ENCODE results near the gene SIX1. TPM values are rescaled to one million over a fixed set of nuclear protein-coding genes. Genes with fewer than 3 reads are reported as not detected.

The SIX1 gene
- total and polyA plus RNA-seq, 7 experiments from 2014 or later, result 0.70 TPM; not detected in 6

DNA sequence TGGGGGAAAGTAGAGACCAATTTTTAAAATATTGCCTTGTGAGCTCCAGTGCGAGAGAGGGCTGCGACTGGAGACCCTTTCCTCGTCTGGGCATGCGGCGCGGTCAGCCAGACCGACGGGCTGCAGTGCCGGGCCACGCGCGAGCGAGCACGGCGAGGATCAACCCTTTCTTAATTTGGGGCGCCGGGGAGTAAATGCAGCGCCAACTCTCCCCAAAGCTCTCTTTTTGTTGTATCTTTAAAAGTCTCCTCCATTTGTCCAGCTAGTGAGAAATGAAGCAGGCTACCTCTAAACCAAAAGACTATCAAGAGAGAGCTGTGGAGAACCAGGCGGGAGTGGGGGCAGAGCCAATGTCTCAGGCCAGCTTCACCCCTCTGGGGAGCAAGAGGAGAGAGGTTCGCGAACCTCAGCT, 1.4 kb downstream of the SIX1 start:
- Mint-ChIP-seq H3K4me1 (peaks cover 18 to 63% (median 51%) of the 10 kb centered on the region in 7 donors), H3K36me3 (peaks cover 0 to 3% (median 0%) of the 10 kb centered on the region in 5 donors), H3K9me3 (peaks cover 0 to 4% (median 0%) of the 10 kb centered on the region in 11 donors), H3K4me3 (peak overlapping the region; percentile 57 to 72 (median 66)), H3K27me3 (peaks cover 83 to 94% (median 86%) of the 10 kb centered on the region in 5 donors), H3K27ac (peak overlapping the region in 1 of 9 donors; percentile 21)
- DNase-seq (no peak), ATAC-seq (no peak)
- Histone ChIP-seq H3K9me3 (ENCODE audit: control insufficient read depth in 2 of 3, low read length in 3 of 3) (no peaks in the 10 kb centered on the region), H3K4me3 (ENCODE audit: low read length) (no peak overlapping the region), H3K36me3 (ENCODE audit: control insufficient read depth in 2 of 3, insufficient read depth in 3 of 3, low read length in 3 of 3) (no peaks in the 10 kb centered on the region), H3K27me3 (ENCODE audit: control insufficient read depth in 2 of 2, insufficient read depth in 2 of 2, low read length in 2 of 2) (peaks cover 3 to 37% of the 10 kb centered on the region in 2 donors), H3K4me1 (ENCODE audit: control insufficient read depth in 2 of 2, insufficient read depth in 2 of 2, low read length in 2 of 2) (peaks cover 3 to 23% of the 10 kb centered on the region in 2 donors), H3K27ac (ENCODE audit: low read depth, low read length) (no peak overlapping the region)
- POLR2A ChIA-PET, result no interaction called here
- intact Hi-C loops (cut with micrococcal nuclease), result loop anchor here in 1 of 2 donors (2.0 kb wide), 1 partner anchor 139 kb away; the partner anchor contains the start of gene SIX6
- CTCF ChIA-PET, result no interaction called here

GRCh38 chr14:60647081-60647836, 2.0 kb downstream of the SIX1 start:
- Mint-ChIP-seq H3K27ac (peak overlapping the region in 1 of 9 donors; percentile 21), H3K9me3 (peaks cover 0 to 4% (median 0%) of the 10 kb centered on the region in 11 donors), H3K27me3 (peaks cover 82 to 94% (median 84%) of the 10 kb centered on the region in 5 donors), H3K36me3 (peaks cover 0 to 3% (median 0%) of the 10 kb centered on the region in 5 donors), H3K4me3 (peak overlapping the region; percentile 55 to 76 (median 68)), H3K4me1 (peaks cover 18 to 59% (median 46%) of the 10 kb centered on the region in 7 donors)
- ATAC-seq, result no peak
- no peaks in the 10 kb centered on the region for H3K9me3 ChIP-seq (ENCODE audit: control insufficient read depth in 2 of 3, low read length in 3 of 3)
- H3K27me3 ChIP-seq (ENCODE audit: control insufficient read depth in 2 of 2, insufficient read depth in 2 of 2, low read length in 2 of 2), result peaks cover 0 to 32% of the 10 kb centered on the region in 2 donors
- intact Hi-C loops (cut with micrococcal nuclease), result loop anchor here in 1 of 2 donors (2.0 kb wide), 1 partner anchor 138 kb away; the partner anchor contains the start of gene SIX6
- no peak overlapping the region for H3K27ac ChIP-seq (ENCODE audit: low read depth, low read length)
- H3K4me1 ChIP-seq (ENCODE audit: control insufficient read depth in 2 of 2, insufficient read depth in 2 of 2, low read length in 2 of 2), result peaks cover 0 to 22% of the 10 kb centered on the region in 2 donors
- peak in 1 of 9 donors; percentile 37 for DNase-seq
- H3K4me3 ChIP-seq (ENCODE audit: low read length), result no peak overlapping the region
- CTCF ChIA-PET, result interaction anchor here (0.7 kb wide), 1 partner anchor 84 kb away, joined by 5 read pairs; no protein-coding TSS in a partner anchor
- no peaks in the 10 kb centered on the region for H3K36me3 ChIP-seq (ENCODE audit: control insufficient read depth in 2 of 3, insufficient read depth in 3 of 3, low read length in 3 of 3)
- POLR2A ChIA-PET, result no interaction called here

GRCh38 chr14:60646226-60646818, 3.0 kb downstream of the SIX1 start:
- peaks cover 0 to 5% (median 0%) of the 10 kb centered on the region in 5 donors for H3K36me3 Mint-ChIP-seq
- H3K9me3 Mint-ChIP-seq, result peaks cover 0 to 4% (median 0%) of the 10 kb centered on the region in 11 donors
- no peak overlapping the region for H3K4me3 Mint-ChIP-seq
- Histone ChIP-seq H3K4me1 (ENCODE audit: control insufficient read depth in 2 of 2, insufficient read depth in 2 of 2, low read length in 2 of 2) (peaks cover 5 to 22% of the 10 kb centered on the region in 2 donors), H3K9me3 (ENCODE audit: control insufficient read depth in 2 of 3, low read length in 3 of 3) (no peaks in the 10 kb centered on the region), H3K4me3 (ENCODE audit: low read length) (no peak overlapping the region), H3K27me3 (ENCODE audit: control insufficient read depth in 2 of 2, insufficient read depth in 2 of 2, low read length in 2 of 2) (peaks cover 0 to 28% of the 10 kb centered on the region in 2 donors), H3K36me3 (ENCODE audit: control insufficient read depth in 2 of 3, insufficient read depth in 3 of 3, low read length in 3 of 3) (no peaks in the 10 kb centered on the region), H3K27ac (ENCODE audit: low read depth, low read length) (no peak overlapping the region)
- peaks cover 80 to 91% (median 83%) of the 10 kb centered on the region in 5 donors for H3K27me3 Mint-ChIP-seq
- no peak for ATAC-seq
- no peak overlapping the region for H3K27ac Mint-ChIP-seq
- no peak for DNase-seq
- intact Hi-C loops (cut with micrococcal nuclease), result loop anchor here in 1 of 2 donors (2.0 kb wide), 1 partner anchor 138 kb away; the partner anchor contains the start of gene SIX6
- H3K4me1 Mint-ChIP-seq, result peaks cover 17 to 57% (median 43%) of the 10 kb centered on the region in 7 donors
- ChIA-PET CTCF (interaction anchor here (0.7 kb wide), 1 partner anchor 84 kb away, joined by 5 read pairs; no protein-coding TSS in a partner anchor), POLR2A (no interaction called here)

GRCh38 chr14:60645126-60645741, 4.0 kb downstream of the SIX1 start:
- intact Hi-C loops (cut with micrococcal nuclease), result no loop called here
- H3K27me3 ChIP-seq (ENCODE audit: control insufficient read depth in 2 of 2, insufficient read depth in 2 of 2, low read length in 2 of 2), result peaks cover 0 to 29% of the 10 kb centered on the region in 2 donors
- H3K9me3 ChIP-seq (ENCODE audit: control insufficient read depth in 2 of 3, low read length in 3 of 3), result no peaks in the 10 kb centered on the region
- H3K27ac Mint-ChIP-seq, result no peak overlapping the region
- H3K4me3 Mint-ChIP-seq, result no peak overlapping the region
- ATAC-seq (no peak), DNase-seq (no peak)
- CTCF ChIA-PET, result no interaction called here
- H3K27me3 Mint-ChIP-seq, result peaks cover 80 to 91% (median 83%) of the 10 kb centered on the region in 5 donors
- peaks cover 17 to 52% (median 40%) of the 10 kb centered on the region in 7 donors for H3K4me1 Mint-ChIP-seq
- POLR2A ChIA-PET, result no interaction called here
- H3K4me3 ChIP-seq (ENCODE audit: low read length), result no peak overlapping the region
- H3K27ac ChIP-seq (ENCODE audit: low read depth, low read length), result no peak overlapping the region
- peaks cover 5 to 22% of the 10 kb centered on the region in 2 donors for H3K4me1 ChIP-seq (ENCODE audit: control insufficient read depth in 2 of 2, insufficient read depth in 2 of 2, low read length in 2 of 2)
- peaks cover 0 to 4% (median 0%) of the 10 kb centered on the region in 5 donors for H3K36me3 Mint-ChIP-seq
- no peaks in the 10 kb centered on the region for H3K36me3 ChIP-seq (ENCODE audit: control insufficient read depth in 2 of 3, insufficient read depth in 3 of 3, low read length in 3 of 3)
- H3K9me3 Mint-ChIP-seq, result peaks cover 0 to 4% (median 0%) of the 10 kb centered on the region in 11 donors

GRCh38 chr14:60644666-60645065, 4.6 kb downstream of the SIX1 start:
- DNase-seq (no peak), ATAC-seq (no peak)
- Mint-ChIP-seq H3K27ac (no peak overlapping the region), H3K9me3 (peaks cover 0 to 4% (median 0%) of the 10 kb centered on the region in 11 donors), H3K36me3 (peaks cover 0 to 4% (median 0%) of the 10 kb centered on the region in 5 donors), H3K4me3 (no peak overlapping the region), H3K27me3 (peaks cover 80 to 91% (median 83%) of the 10 kb centered on the region in 5 donors), H3K4me1 (peaks cover 13 to 46% (median 35%) of the 10 kb centered on the region in 7 donors)
- ChIA-PET POLR2A (no interaction called here), CTCF (no interaction called here)
- peaks cover 0 to 29% of the 10 kb centered on the region in 2 donors for H3K27me3 ChIP-seq (ENCODE audit: control insufficient read depth in 2 of 2, insufficient read depth in 2 of 2, low read length in 2 of 2)
- H3K4me1 ChIP-seq (ENCODE audit: control insufficient read depth in 2 of 2, insufficient read depth in 2 of 2, low read length in 2 of 2), result peaks cover 5 to 22% of the 10 kb centered on the region in 2 donors
- H3K4me3 ChIP-seq (ENCODE audit: low read length), result no peak overlapping the region
- intact Hi-C loops (cut with micrococcal nuclease), result no loop called here
- H3K9me3 ChIP-seq (ENCODE audit: control insufficient read depth in 2 of 3, low read length in 3 of 3), result no peaks in the 10 kb centered on the region
- no peak overlapping the region for H3K27ac ChIP-seq (ENCODE audit: low read depth, low read length)
- no peaks in the 10 kb centered on the region for H3K36me3 ChIP-seq (ENCODE audit: control insufficient read depth in 2 of 3, insufficient read depth in 3 of 3, low read length in 3 of 3)
